ENCODE results near the gene RIMBP2. TPM values are rescaled to one million over a fixed set of nuclear protein-coding genes. Genes with fewer than 3 reads are reported as not detected.

RIMBP2 gene
- total RNA-seq, 1 experiment from 2014 or later, result not detected

DNA sequence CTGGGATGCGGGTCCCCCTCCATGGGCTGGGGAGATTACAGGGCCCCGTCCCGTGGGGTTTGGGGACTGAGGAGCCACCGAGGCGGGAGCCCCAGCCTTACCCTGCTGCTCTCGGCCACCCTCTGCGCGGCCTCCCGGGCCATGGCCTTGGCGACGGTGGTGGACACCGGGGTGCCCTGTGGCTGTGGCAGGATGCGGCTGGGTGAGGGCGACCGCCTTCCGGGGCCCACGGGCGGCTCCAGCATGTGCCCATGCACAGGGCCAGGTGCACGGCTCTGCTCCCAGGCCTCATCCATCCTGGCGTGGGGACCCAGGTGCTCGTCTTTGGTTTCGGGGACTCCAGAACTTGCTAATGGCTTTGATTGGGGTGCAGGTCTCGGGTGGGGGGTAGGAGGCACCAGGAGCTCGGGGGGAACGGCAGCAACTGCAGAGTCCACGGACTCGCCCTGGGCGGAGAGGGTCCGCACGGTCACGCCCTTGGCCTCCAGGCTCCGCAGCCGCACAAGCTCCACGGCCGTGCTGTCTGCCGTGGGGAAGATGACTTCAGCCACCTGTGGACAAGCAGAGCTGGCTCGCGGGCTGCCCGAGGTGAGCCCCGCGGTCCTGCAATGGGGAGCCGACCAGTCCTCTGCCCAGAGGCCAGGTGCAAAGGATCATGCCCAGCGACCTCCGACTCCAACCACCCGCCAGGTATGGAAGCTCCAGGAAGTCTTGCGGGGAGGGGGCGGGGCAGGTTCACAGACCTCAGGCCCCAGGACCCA is 279.2 kb downstream of the RIMBP2 start:
- TF ChIP-seq, protein P1, sequence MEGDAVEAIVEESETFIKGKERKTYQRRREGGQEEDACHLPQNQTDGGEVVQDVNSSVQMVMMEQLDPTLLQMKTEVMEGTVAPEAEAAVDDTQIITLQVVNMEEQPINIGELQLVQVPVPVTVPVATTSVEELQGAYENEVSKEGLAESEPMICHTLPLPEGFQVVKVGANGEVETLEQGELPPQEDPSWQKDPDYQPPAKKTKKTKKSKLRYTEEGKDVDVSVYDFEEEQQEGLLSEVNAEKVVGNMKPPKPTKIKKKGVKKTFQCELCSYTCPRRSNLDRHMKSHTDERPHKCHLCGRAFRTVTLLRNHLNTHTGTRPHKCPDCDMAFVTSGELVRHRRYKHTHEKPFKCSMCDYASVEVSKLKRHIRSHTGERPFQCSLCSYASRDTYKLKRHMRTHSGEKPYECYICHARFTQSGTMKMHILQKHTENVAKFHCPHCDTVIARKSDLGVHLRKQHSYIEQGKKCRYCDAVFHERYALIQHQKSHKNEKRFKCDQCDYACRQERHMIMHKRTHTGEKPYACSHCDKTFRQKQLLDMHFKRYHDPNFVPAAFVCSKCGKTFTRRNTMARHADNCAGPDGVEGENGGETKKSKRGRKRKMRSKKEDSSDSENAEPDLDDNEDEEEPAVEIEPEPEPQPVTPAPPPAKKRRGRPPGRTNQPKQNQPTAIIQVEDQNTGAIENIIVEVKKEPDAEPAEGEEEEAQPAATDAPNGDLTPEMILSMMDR (IDR thresholded peaks at IDR 0.05; ENCODE audit: unreplicated experiment), result no peak
- no peaks in the 10 kb centered on the region for H3K27me3 Mint-ChIP-seq (ENCODE audit: insufficient read depth, unreplicated experiment)
- no peak overlapping the region for H3K4me3 Mint-ChIP-seq (ENCODE audit: unreplicated experiment)
- no peak overlapping the region for H3K27ac Mint-ChIP-seq (ENCODE audit: low read depth, unreplicated experiment)
- H3K4me1 Mint-ChIP-seq (ENCODE audit: insufficient read depth, unreplicated experiment), result no peaks in the 10 kb centered on the region
- CTCF ChIA-PET, result interaction anchor here (0.8 kb wide), 1 partner anchor 10 kb away, joined by 3 read pairs; no protein-coding TSS in a partner anchor
- no TSS peak for BruUV-seq (replicated peaks)
- POLR2A ChIA-PET, result no interaction called here
- no peak for DNase-seq (ENCODE audit: unreplicated experiment)
- peaks cover 21% of the 10 kb centered on the region for H3K9me3 Mint-ChIP-seq (ENCODE audit: unreplicated experiment)
- intact Hi-C loops (cut with micrococcal nuclease), result no loop called here
- no peaks in the 10 kb centered on the region for H3K36me3 Mint-ChIP-seq (ENCODE audit: insufficient read depth, unreplicated experiment)

DNA sequence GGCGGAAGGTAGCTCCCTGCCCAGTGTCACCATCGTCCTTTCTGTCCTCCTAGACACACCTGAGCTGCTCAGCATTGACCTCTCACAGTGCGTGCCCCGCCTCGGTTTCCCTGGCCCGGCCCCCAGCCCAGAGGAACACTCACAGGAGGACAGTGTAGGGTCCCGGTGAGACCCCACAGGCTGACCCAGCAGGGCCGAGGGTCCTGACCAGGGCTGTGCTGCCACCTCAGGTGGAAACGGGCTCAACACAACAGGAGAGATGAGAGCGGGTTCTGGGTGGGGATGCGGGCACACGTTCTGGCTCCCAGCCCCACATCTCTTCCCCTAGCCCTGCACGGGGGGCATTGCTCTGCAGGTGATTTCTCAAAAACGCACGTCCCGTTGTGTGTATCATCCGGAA is 280.3 kb downstream of the RIMBP2 start:
- TF ChIP-seq, protein P1 (IDR thresholded peaks at IDR 0.05; ENCODE audit: unreplicated experiment), result no peak
- intact Hi-C loops (cut with micrococcal nuclease), result no loop called here
- no peak for DNase-seq (ENCODE audit: unreplicated experiment)
- Mint-ChIP-seq H3K27me3 (ENCODE audit: insufficient read depth, unreplicated experiment) (no peaks in the 10 kb centered on the region), H3K9me3 (ENCODE audit: unreplicated experiment) (peaks cover 21% of the 10 kb centered on the region), H3K27ac (ENCODE audit: low read depth, unreplicated experiment) (no peak overlapping the region), H3K4me3 (ENCODE audit: unreplicated experiment) (no peak overlapping the region), H3K4me1 (ENCODE audit: insufficient read depth, unreplicated experiment) (no peaks in the 10 kb centered on the region), H3K36me3 (ENCODE audit: insufficient read depth, unreplicated experiment) (no peaks in the 10 kb centered on the region)
- BruUV-seq (replicated peaks), result no TSS peak
- ChIA-PET POLR2A (no interaction called here), CTCF (no interaction called here)

DNA sequence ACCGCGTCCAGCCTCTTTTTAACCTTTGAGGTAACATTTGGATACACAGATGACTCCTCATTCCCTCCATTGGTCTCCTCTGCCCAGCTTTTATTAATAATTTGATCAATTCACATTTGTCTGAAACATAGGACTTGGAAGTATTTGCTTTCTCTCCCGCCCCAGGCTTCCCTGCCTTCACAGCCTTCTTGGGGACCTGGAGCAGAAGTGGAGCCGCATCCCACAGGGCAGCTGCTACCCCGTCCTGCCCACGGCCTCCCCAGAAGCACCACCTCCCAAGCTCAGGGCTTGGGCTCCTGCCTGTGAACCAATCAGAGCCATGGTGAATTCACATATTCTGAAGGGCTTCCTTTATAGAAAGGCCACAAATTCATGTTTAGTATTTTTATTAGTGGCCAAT is 280.8 kb downstream of the RIMBP2 start:
- DNase-seq (ENCODE audit: unreplicated experiment), result no peak
- no peak overlapping the region for H3K4me3 Mint-ChIP-seq (ENCODE audit: unreplicated experiment)
- TF ChIP-seq, protein P1 (IDR thresholded peaks at IDR 0.05; ENCODE audit: unreplicated experiment), result no peak
- no TSS peak for BruUV-seq (replicated peaks)
- ChIA-PET CTCF (no interaction called here), POLR2A (no interaction called here)
- intact Hi-C loops (cut with micrococcal nuclease), result no loop called here
- H3K27me3 Mint-ChIP-seq (ENCODE audit: insufficient read depth, unreplicated experiment), result no peaks in the 10 kb centered on the region
- H3K4me1 Mint-ChIP-seq (ENCODE audit: insufficient read depth, unreplicated experiment), result no peaks in the 10 kb centered on the region
- H3K9me3 Mint-ChIP-seq (ENCODE audit: unreplicated experiment), result peaks cover 16% of the 10 kb centered on the region
- no peak overlapping the region for H3K27ac Mint-ChIP-seq (ENCODE audit: low read depth, unreplicated experiment)
- H3K36me3 Mint-ChIP-seq (ENCODE audit: insufficient read depth, unreplicated experiment), result no peaks in the 10 kb centered on the region

DNA sequence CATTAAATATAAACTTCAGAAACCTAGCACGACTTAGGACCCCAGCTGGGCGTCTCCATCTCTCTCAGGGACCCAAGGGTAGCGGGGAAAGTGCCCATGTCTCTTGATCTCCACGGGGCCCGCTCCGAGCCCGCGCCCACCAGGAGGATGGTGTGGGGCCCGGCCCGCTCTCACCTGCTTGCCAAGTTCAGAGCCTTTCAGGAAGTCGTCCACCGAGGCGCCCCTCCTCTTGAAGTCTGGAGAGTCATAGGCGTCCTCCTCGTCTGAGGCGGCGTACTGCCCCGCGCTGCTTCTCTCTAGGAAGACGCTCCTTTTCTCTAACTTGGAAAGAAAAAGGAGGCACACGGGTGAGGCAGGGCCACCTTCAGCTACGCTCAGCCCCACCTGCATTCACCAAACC is 281.5 kb downstream of the RIMBP2 start:
- Mint-ChIP-seq H3K4me3 (ENCODE audit: unreplicated experiment) (no peak overlapping the region), H3K27me3 (ENCODE audit: insufficient read depth, unreplicated experiment) (no peaks in the 10 kb centered on the region), H3K4me1 (ENCODE audit: insufficient read depth, unreplicated experiment) (no peaks in the 10 kb centered on the region), H3K9me3 (ENCODE audit: unreplicated experiment) (peaks cover 9% of the 10 kb centered on the region), H3K36me3 (ENCODE audit: insufficient read depth, unreplicated experiment) (no peaks in the 10 kb centered on the region), H3K27ac (ENCODE audit: low read depth, unreplicated experiment) (no peak overlapping the region)
- POLR2A ChIA-PET, result no interaction called here
- TF ChIP-seq, protein P1 (IDR thresholded peaks at IDR 0.05; ENCODE audit: unreplicated experiment), result no peak
- intact Hi-C loops (cut with micrococcal nuclease), result no loop called here
- CTCF ChIA-PET, result no interaction called here
- no TSS peak for BruUV-seq (replicated peaks)
- DNase-seq (ENCODE audit: unreplicated experiment), result no peak

Measured in MCF 10A (cell line).